KMS-11 (cell line): Measurements from ENCODE around the gene ADIPOR2.

Experiments
- H2AFZ ChIP-seq: fragments of 200-600 bp; sonication (generic); 2 replicates; pipeline ENCODE4 v1.6.1; 2016; ENCODE audit warnings: antibody characterized with exemption, mixed run types, low read depth
- H3K27ac ChIP-seq: fragments of 200-600 bp; sonication (generic); 2 replicates; pipeline ENCODE4 v1.6.1; 2016; ENCODE audit warnings: mild to moderate bottlenecking, mixed run types
- H3K27me3 ChIP-seq: fragments of 200-600 bp; sonication (generic); 2 replicates; pipeline ENCODE4 v1.6.1; 2017; ENCODE audit warnings: mild to moderate bottlenecking, low read depth, mixed run types, moderate library complexity; ENCODE audit not compliant: insufficient read depth
- H3K36me3 ChIP-seq: fragments of 200-600 bp; sonication (generic); 2 replicates; pipeline ENCODE4 v1.6.1; 2017; ENCODE audit warnings: mild to moderate bottlenecking, mixed run types; ENCODE audit not compliant: insufficient read depth
- H3K4me1 ChIP-seq: fragments of 200-600 bp; sonication (generic); 2 replicates; pipeline ENCODE4 v1.6.1; 2016; ENCODE audit warnings: mild to moderate bottlenecking, low read depth, mixed run types; ENCODE audit not compliant: poor library complexity, severe bottlenecking
- H3K4me2 ChIP-seq: fragments of 200-600 bp; sonication (generic); 2 replicates; pipeline ENCODE4 v1.7.0; 2016; ENCODE audit warnings: mild to moderate bottlenecking, mixed run types
- H3K4me3 ChIP-seq: fragments of 200-600 bp; sonication (generic); IDR thresholded peaks from 2 replicates; pipeline ENCODE4 v1.6.1; 2017; ENCODE audit warnings: low read depth, low read length, mixed read lengths; ENCODE audit not compliant: insufficient read depth
- H3K79me2 ChIP-seq: fragments of 200-600 bp; sonication (generic); 2 replicates; pipeline ENCODE4 v1.6.1; 2016; ENCODE audit warnings: low read depth, mixed run types; ENCODE audit not compliant: insufficient read depth
- H3K9ac ChIP-seq: fragments of 200-600 bp; sonication (generic); 2 replicates; pipeline ENCODE4 v1.6.1; 2016; ENCODE audit warnings: mild to moderate bottlenecking, mixed run types
- H4K20me1 ChIP-seq: fragments of 200-600 bp; sonication (generic); 2 replicates; pipeline ENCODE4 v1.6.1; 2016; ENCODE audit warnings: mild to moderate bottlenecking, mixed run types; ENCODE audit not compliant: insufficient read depth
- TF ChIP-seq, protein P1 (sequence below): fragments of 200-600 bp; sonication (generic); conservative IDR thresholded peaks from 2 replicates; pipeline ENCODE4 v1.6.1; 2017; ENCODE audit warnings: low read depth, mild to moderate bottlenecking, antibody characterized with exemption, low read length, moderate library complexity, mixed read lengths

Gene ADIPOR2

GRCh38 chr12:1720494-1720893 is 29.6 kb downstream of the ADIPOR2 start:
- Histone ChIP-seq H4K20me1 (peaks cover 4% of the 10 kb centered on the region; the same call in 1 of the 2 replicates), H3K79me2 (peaks cover 27% of the 10 kb centered on the region; the same call in 1 of the 2 replicates), H3K27me3 (no peaks in the 10 kb centered on the region), H3K4me2 (no peak overlapping the region), H3K36me3 (no peaks in the 10 kb centered on the region), H3K4me3 (no peak overlapping the region), H3K27ac (no peak overlapping the region), H2AFZ (no peak overlapping the region), H3K4me1 (peaks cover 36% of the 10 kb centered on the region), H3K9ac (no peak overlapping the region)
- TF ChIP-seq, protein P1, sequence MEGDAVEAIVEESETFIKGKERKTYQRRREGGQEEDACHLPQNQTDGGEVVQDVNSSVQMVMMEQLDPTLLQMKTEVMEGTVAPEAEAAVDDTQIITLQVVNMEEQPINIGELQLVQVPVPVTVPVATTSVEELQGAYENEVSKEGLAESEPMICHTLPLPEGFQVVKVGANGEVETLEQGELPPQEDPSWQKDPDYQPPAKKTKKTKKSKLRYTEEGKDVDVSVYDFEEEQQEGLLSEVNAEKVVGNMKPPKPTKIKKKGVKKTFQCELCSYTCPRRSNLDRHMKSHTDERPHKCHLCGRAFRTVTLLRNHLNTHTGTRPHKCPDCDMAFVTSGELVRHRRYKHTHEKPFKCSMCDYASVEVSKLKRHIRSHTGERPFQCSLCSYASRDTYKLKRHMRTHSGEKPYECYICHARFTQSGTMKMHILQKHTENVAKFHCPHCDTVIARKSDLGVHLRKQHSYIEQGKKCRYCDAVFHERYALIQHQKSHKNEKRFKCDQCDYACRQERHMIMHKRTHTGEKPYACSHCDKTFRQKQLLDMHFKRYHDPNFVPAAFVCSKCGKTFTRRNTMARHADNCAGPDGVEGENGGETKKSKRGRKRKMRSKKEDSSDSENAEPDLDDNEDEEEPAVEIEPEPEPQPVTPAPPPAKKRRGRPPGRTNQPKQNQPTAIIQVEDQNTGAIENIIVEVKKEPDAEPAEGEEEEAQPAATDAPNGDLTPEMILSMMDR, result no peak

GRCh38 chr12:1723721-1724120 is 32.9 kb downstream of the ADIPOR2 start:
- TF ChIP-seq, protein P1, result no peak
- H3K4me3 ChIP-seq, result no peak overlapping the region
- peaks cover 4% of the 10 kb centered on the region; the same call in 1 of the 2 replicates for H4K20me1 ChIP-seq
- peak overlapping the region; percentile 54 for H3K4me2 ChIP-seq
- peak overlapping the region; percentile 23; the same call in 1 of the 2 replicates for H3K27ac ChIP-seq
- H2AFZ ChIP-seq, result no peak overlapping the region
- H3K36me3 ChIP-seq, result no peaks in the 10 kb centered on the region
- no peak overlapping the region for H3K9ac ChIP-seq
- H3K4me1 ChIP-seq, result peaks cover 26% of the 10 kb centered on the region
- H3K27me3 ChIP-seq, result no peaks in the 10 kb centered on the region
- H3K79me2 ChIP-seq, result peaks cover 19% of the 10 kb centered on the region; the same call in 1 of the 2 replicates

- Histone ChIP-seq H3K4me3 (no peak overlapping the region), H4K20me1 (peaks cover 4% of the 10 kb centered on the region; the same call in 1 of the 2 replicates), H2AFZ (no peak overlapping the region), H3K27ac (peak overlapping the region; percentile 23; the same call in 1 of the 2 replicates), H3K4me1 (peaks cover 26% of the 10 kb centered on the region), H3K36me3 (no peaks in the 10 kb centered on the region), H3K9ac (no peak overlapping the region), H3K79me2 (peaks cover 17% of the 10 kb centered on the region; the same call in 1 of the 2 replicates), H3K27me3 (no peaks in the 10 kb centered on the region), H3K4me2 (peak overlapping the region; percentile 54)
- TF ChIP-seq, protein P1, result no peak
Measured at GRCh38 chr12:1724250-1724649, 33.4 kb downstream of the ADIPOR2 start.

GRCh38 chr12:1726753-1727152 is 35.9 kb downstream of the ADIPOR2 start:
- H3K27ac ChIP-seq, result no peak overlapping the region
- no peak overlapping the region for H3K9ac ChIP-seq
- H3K27me3 ChIP-seq, result no peaks in the 10 kb centered on the region
- TF ChIP-seq, protein P1, result no peak
- H4K20me1 ChIP-seq, result peaks cover 4% of the 10 kb centered on the region; the same call in 1 of the 2 replicates
- H3K4me1 ChIP-seq, result peaks cover 26% of the 10 kb centered on the region
- no peak overlapping the region for H3K4me3 ChIP-seq
- no peaks in the 10 kb centered on the region for H3K36me3 ChIP-seq
- H3K79me2 ChIP-seq, result peaks cover 10% of the 10 kb centered on the region; the same call in 1 of the 2 replicates
- no peak overlapping the region for H2AFZ ChIP-seq
- H3K4me2 ChIP-seq, result no peak overlapping the region
